ENCODE results near the gene CTPS1.

The CTPS1 gene

GRCh38 chr1:41023279-41023990 lies 43.9 kb downstream of the CTPS1 start:
- no peak for DNase-seq (ENCODE audit: low spot score)

- DNase-seq (ENCODE audit: low spot score), result no peak
Observed at GRCh38 chr1:41024953-41025352, 45.5 kb downstream of the CTPS1 start.

- DNase-seq (ENCODE audit: low spot score), result no peak
Observed at GRCh38 chr1:41025979-41026819, 46.7 kb downstream of the CTPS1 start.

DNA sequence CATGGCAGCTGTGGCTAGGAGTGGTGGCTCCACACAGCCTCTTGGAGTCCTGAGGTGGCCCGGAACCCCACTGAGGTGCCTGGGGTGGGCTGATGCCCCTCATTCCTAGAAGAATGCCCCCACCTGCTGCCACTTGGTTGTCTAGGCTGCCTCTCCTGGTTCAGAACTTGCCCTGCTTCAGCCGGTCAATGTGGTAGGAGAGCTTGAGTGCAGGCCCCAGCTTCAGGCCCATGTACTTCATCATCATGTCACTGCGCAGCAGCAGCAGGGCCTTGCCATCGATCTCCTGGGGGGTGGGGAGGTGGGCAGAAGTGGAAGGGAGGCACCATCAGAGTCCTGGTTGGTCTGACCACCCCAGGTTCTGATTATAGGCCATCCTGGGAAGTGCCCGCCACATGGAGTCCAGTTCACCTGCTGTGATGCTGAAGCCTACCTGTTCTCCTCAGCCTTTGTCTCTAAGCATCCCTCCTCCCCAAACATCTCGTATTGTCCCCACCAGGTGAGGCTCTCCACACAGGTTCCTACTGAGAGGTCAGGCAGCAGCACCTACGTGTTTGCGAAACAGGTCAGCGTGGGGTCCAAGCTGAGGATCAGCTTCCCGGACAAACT lies 48.6 kb downstream of the CTPS1 start:
- DNase-seq (ENCODE audit: low spot score), result no peak

DNA sequence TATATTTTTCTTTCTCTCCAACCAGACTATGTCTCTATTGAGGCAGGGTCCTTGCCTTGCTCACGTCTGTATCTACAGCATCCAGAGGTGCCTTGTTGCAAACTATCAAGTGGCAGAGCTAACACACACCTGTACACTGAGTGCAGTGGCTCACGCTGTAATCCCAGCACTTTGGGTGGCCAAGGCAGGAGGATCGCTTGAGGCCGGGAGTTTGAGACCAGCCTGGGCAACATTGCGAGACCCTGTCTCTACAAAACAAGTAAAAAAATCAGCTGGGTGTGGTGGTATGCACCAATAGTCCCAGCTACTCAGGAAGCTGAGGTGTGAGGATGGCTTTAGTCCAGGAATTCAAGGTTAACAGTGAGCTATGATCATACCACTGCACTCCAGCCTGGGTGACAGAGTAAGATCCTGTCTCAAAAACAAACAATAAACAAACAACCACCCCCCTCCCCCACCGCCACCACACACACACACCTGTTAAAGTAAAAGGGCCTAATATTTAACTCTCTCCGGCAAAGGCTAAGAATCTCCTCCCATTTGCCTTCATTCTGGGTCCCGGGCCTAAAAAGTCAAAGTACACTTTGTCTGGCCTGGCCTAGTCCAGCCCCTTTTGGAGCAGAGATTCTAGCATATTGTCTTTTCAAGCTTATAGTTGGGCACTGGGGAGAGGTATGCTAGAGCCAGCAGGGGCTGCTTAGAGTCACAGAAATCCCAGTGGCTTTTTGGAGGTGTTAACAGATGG lies 51.5 kb downstream of the CTPS1 start:
- no peak for DNase-seq (ENCODE audit: low spot score)

DNA sequence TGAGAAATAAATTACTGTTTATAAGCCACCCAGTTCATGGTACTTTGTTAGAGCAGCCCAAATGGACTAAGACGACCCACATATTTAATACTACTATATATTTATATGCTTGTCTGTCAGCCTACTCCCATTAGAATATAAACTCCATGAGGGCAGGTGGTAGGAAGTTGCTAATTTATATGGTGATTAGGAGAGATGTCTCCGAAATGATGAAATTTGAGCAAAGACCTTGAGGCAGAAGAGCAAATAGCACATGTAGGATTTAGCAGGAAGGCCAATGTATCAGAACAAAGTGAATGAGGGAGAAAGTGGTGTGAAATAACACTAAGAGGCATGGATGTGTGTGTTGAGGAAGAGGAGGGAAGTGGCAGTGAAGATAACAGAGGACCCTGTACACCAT lies 52.7 kb downstream of the CTPS1 start:
- DNase-seq (ENCODE audit: low spot score), result no peak

DNA sequence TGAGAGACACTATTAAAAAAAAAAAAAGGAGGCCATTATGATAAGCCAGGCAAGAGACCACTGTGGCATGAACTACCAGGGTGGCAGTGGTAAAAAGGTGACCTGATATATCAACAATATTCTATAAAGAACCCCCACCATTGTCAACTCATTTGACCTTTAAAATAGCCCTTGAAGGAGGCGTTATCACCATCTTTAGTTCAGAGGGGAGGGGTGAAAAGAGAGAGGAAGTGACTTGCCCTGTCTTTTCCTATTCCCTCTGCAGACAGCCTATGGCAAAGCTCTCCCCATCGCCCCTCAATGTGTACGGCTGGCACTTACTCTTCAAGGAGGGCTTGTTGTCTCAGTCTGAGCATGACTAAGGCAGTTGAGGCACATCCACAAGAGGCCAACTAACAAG lies 53.8 kb downstream of the CTPS1 start:
- no peak for DNase-seq (ENCODE audit: low spot score)

GRCh38 chr1:41037116-41037903 lies 57.8 kb downstream of the CTPS1 start:
- no peak for DNase-seq (ENCODE audit: low spot score)

DNA sequence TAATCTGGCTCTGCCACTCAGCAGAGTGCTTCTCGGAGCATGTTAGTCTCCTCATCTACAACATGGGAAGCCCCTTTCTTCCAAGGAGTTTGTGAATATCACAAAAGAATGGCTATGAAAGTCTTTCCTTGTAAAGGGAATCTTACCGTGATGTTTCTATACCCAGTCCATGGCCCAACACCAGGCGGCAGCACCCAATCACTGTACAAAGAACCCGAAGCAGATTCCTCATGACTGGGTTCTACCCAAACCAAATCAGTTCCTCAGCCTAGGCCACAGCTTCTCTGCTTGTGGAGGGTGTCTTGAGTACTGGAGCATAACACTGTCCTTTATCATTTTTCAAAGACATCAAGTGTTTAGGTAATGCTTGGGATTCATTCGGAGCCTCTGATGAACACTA lies 58.6 kb downstream of the CTPS1 start:
- no peak for DNase-seq (ENCODE audit: low spot score)

- DNase-seq (ENCODE audit: low spot score), result peak; percentile 33
Observed at GRCh38 chr1:41041614-41042270, 62.2 kb downstream of the CTPS1 start.

DNA sequence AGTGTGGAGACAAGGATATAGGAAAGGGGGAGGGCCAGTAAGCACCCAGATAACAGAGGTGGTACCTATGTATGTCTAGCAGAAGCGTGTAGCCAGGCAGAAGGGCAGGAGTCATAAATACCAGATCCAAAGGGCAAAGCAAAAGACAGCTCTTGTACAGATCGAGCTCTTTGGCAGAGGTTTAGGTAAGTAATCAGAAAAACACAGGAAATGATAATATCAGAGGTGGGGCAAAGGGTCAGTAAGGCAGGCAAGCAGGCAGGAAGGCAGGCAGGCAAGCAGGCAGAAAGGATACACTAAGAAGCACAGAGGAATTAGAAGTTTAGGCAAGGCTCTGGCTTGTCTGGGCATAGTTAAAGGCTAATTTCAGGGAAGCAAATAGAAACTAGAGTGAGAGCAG lies 64.7 kb downstream of the CTPS1 start:
- DNase-seq (ENCODE audit: low spot score), result no peak

DNA sequence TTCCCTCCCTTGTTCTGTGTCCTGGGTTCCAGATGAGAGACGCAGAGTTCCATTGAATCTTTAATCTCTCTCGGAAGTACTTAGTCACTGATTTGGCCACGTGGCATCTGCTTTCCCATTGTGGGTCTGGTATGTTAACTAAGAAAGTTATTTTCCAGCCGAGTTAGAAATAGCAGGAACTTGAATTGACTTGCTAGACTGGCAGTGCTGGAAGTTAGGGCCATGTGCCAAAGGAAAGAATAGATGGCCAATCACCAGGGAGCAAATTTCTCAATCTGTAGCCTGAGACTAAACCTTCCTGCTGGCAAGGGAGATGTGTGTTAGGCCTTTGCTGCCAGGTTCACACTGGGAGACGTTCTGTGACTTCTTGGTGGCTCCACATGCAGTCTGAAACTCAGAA lies 66.2 kb downstream of the CTPS1 start:
- peak; percentile 84 for DNase-seq (ENCODE audit: low spot score)

DNA sequence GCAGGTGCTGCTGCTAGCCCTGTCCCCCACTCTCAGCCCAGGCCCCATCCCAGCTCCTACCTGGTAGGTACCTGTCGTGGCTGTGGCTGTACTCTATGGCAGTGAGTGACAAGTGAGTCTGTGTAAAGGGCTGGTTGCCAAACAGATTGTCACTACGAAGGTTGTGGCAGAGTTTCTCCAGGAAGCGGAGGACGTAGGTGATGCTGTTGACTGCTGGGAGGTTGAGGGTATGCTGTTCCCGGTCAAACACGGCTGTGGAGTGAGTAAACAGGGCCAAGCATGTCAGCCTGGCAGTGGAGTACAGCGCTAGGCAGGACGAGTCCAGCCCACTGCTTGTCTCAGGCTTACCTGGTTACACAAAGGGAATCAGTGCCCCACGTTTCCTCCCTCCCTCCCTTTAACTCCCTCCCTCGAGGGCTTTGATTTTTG lies 66.9 kb downstream of the CTPS1 start:
- no peak for DNase-seq (ENCODE audit: low spot score)

DNA sequence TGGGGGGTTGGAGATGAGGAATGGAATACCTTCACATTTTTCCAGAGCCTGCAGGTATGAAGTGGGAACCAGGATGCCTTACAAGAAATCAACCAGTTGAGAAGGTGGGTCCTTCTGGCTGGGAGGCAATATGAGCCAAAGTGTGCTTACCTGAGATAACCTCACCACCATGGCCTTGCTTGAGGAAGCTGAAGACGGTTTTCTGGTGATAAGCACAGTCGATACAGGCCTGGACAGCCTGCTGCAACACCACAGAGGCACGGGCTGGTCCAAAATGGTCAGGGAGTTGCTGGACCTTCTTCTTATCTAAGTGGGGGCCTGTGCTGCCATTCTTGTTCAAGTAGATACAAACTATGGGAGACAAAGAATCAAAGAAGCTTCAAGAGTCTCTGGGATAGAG lies 69.0 kb downstream of the CTPS1 start:
- DNase-seq (ENCODE audit: low spot score), result no peak

DNA sequence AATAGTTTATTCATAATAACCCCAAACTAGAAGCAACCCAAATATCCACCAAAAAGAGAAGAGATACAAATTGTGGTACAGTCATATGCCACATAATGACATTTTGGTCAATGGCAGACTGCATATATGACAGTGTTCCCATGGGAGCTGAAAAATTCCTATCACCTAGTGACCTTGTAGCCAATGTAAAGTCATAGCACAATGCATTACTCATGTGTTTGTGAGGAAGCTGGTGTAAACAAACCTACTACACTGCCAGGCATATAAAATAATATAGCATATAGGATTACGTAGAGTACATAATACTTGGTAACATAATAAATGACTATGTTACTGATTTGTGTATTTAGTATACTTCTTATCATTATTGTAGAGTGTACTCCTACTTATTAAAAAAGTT lies 71.5 kb downstream of the CTPS1 start:
- DNase-seq (ENCODE audit: low spot score), result no peak

DNA sequence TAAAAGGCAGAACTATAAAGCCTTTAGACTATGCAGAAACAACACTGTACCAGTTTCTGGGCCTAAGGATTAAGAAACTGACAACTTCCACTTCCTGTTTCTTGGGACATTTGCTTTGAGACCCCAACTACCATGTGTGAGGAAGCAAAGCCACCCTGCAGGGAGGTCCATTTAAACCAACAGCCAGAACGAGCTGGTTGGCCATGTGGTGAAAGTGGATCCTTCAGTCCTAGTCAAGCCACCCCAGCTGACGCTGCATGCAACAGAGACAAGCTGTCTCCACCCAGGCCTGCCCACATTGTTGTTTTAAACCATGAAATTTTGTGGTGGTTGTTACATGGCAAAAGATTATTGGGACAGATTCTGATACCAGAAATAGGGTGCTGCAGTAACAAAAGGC lies 73.8 kb downstream of the CTPS1 start:
- no peak for DNase-seq (ENCODE audit: low spot score)

DNA sequence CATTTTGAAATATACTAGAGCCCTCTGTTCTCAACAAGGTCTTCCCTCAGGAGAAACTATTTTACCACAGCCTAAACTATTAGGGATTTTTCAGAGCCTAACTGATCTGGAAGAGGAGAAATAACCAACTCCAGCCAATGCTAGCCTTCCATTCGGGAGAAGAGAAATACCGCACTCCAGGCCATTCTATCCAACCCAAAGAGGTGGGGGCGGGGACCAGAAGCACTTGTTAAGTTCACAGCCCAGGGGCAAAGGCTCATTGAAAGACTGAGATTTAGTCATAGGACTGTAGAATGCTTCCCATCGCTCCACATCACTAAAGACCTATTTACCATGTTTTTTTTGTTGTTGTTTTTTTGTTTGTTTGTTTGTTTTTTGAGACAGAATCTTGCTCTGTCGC lies 77.4 kb downstream of the CTPS1 start:
- DNase-seq (ENCODE audit: low spot score), result no peak
